22Rv1 (cell line): ENCODE measurements around the gene SLC2A2.

Experiments
- H3K27ac ChIP-seq: fragments of 450-650 bp; 2 replicates; pipeline ENCODE4 v1.5.1; 2017
- ZFX ChIP-seq: fragments of 450-650 bp; IDR thresholded peaks from 2 replicates; pipeline ENCODE4 v1.6.1; 2017; ENCODE audit warnings: antibody characterized with exemption, borderline replicate concordance
- TF ChIP-seq, protein P1 (sequence below): fragments of 450-650 bp; IDR thresholded peaks from 2 replicates; pipeline ENCODE4 v1.5.1; 2017; ENCODE audit warnings: mild to moderate bottlenecking

The SLC2A2 gene

DNA sequence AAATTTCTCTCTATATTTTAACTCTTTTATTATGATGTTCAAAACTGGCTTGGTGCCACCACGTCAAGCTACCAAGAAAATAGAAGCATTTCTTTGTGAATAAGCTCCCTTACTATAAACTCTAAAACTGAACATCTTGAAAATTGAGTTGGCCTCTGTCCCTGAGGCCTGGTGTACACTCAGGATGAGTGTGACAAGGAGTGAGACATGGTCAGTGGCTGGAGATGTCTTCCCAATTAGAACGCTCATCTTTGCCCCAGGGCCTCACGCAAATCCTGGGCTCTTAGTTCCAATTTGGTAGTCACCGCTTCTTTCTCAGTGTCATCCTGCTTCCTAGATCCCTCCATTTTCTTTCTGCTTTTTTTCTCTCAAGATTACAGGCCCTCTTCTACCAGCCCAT lies 26.2 kb downstream of the SLC2A2 start:
- no peak overlapping the region for H3K27ac ChIP-seq
- TF ChIP-seq, protein P1, sequence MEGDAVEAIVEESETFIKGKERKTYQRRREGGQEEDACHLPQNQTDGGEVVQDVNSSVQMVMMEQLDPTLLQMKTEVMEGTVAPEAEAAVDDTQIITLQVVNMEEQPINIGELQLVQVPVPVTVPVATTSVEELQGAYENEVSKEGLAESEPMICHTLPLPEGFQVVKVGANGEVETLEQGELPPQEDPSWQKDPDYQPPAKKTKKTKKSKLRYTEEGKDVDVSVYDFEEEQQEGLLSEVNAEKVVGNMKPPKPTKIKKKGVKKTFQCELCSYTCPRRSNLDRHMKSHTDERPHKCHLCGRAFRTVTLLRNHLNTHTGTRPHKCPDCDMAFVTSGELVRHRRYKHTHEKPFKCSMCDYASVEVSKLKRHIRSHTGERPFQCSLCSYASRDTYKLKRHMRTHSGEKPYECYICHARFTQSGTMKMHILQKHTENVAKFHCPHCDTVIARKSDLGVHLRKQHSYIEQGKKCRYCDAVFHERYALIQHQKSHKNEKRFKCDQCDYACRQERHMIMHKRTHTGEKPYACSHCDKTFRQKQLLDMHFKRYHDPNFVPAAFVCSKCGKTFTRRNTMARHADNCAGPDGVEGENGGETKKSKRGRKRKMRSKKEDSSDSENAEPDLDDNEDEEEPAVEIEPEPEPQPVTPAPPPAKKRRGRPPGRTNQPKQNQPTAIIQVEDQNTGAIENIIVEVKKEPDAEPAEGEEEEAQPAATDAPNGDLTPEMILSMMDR: no peak
- TF ChIP-seq ZFX: no peak

DNA sequence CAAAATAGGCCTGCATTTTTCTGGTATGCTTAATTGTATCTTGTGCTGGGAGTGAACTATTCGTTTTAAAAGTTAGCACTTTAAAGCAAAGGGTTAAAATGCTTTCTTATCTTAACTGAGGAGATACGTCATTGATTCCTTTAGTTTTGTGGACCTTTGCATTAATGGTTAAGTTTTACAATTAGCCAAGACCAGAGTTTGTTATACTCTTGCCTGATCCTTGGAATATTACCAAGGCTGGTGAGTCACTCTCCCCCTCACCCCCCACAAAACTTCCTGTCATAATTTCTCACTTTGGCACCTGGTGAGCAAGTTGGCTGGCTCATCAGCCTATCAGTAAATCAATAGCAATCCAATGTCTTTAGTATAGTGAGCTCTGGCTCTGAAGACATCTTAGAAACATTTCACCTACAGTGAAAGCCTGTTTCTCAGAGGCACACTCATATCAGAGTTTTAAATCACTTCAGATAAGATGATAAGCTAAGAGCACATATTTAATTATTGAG lies 26.7 kb downstream of the SLC2A2 start:
- TF ChIP-seq, protein P1: no peak
- TF ChIP-seq ZFX: no peak
- no peak overlapping the region for H3K27ac ChIP-seq

DNA sequence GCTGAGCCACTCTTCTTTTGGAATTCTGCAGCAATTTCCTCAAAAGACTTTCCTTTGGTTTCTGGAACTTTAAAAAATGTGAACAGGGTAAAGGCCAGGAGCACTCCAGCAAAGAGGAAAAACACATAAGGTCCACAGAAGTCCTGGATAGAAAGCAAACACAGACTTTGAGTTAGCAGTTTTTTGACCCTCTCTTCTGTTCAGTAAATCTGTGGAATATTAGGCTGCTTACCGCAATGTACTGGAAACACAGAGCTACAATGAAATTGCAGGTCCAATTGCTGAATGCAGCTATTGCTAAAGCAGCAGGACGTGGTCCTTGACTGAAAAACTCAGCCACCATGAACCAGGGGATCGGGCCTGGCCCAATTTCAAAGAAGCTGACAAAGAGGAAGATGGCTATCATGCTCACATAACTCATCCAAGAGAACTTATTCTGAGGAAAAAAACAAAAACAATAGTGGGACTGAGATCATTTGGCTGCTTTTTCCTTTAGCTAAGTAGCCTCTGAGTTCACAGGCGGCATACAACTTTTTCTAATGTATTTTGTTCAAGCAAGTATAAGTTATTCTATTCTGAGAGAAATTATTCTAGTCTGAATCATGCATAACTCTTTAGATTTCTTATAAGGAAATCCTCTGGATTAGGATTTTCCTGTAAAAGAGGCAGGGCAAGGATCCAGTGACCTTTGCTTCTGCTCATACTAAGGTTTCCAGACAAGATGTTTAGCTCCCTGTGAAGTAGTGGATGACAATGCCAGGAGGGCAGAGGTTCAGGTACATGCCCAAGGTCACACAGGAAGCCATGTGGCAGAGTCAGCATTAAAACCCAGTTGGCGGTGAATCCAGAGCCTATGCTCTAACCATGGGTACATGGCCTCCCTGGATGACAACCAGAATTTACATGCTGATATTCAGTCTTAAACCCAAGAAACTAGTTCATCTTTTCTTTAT lies 28.3 kb downstream of the SLC2A2 start:
- TF ChIP-seq, protein P1: no peak
- no peak for TF ChIP-seq ZFX
- H3K27ac ChIP-seq: no peak overlapping the region

DNA sequence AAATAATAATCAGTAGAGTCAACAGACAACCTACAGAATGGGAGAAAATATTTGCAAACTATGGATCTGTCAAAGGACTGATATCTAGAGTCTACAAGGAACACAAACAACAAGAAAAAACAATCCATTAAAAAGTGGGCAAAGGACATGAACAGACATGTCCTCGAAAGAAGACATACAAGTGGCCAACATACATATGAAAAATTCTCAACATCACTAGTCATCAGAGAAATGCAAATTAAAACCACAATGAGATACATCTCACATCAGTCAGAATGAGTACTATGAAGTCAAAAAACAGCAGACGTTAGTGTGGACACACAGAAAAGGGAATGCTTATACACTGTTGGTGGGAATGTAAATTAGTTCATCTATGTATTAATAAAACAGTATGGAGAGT lies 33.7 kb downstream of the SLC2A2 start:
- TF ChIP-seq, protein P1: no peak
- no peak for TF ChIP-seq ZFX
- no peak overlapping the region for H3K27ac ChIP-seq

DNA sequence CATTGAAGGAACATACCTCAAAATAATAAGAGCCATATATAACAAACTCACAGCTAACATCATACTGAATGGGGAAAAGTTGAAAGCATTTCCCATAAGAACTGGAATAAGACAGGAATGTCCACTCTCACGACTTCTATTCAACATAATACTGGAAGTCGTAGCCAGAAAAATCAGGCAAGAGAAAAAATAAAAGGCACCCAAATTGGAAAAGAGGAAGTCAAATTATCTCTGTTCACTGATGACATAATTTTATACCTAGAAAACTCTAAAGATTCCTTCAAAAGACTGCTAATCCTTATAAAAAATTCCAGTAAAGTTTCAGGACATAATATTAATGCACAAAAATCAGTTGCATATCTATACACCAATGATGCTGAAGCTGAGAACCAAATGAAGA lies 34.9 kb downstream of the SLC2A2 start:
- H3K27ac ChIP-seq: no peak overlapping the region
- TF ChIP-seq ZFX: no peak
- TF ChIP-seq, protein P1: no peak

DNA sequence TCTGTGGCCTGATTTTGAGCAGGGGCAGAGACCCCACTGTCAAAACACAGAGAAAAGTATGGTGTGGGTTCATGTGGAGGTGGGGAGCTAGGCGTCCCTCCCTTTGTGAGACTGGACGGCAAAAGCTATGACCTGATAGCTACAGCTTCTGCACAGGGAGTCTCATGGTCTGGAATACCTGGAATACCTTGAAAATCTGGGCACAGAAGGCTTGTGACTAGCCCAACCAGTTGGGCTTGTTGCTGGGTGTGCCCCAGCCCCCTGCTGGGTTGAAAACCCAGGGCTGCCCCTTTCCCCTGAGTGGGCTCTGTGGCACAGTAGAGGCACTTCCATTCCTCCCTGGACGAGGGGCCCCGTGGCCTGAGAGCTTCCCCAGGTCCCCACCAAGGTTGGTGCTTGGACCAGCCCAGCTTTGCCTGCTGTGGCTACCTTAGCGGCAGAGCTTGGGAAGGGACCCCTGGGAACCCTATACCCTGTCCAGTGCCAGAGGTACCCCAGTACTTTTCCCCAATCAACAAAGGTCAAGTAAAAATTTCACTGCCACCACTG lies 37.3 kb downstream of the SLC2A2 start:
- TF ChIP-seq, protein P1: no peak
- no peak for TF ChIP-seq ZFX

DNA sequence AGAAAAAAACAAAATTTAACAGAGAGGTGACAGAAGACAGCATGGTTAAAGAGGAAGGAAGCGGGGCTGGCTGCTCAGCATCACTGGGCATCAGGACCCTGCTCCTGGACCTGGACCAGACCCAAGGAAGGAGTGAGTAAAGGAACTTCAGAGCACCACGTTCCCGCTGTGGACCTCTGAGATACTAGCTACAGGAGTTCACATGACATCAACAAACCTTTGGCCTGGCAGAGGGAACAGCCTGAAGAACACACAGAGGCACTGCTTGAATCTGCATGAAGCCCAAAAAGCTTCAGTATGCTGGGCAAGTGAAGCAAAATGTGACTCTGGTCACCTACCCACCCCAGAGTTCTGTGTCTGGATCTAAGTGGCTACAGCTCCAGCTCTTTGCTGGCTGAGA lies 38.1 kb downstream of the SLC2A2 start:
- H3K27ac ChIP-seq: no peak overlapping the region
- TF ChIP-seq, protein P1: no peak
- no peak for TF ChIP-seq ZFX

More for the DNA sequence above, 37.3 kb downstream of the SLC2A2 start:
- H3K27ac ChIP-seq: no peak overlapping the region
